ENCODE results near the gene CHST3.

The CHST3 gene

DNA sequence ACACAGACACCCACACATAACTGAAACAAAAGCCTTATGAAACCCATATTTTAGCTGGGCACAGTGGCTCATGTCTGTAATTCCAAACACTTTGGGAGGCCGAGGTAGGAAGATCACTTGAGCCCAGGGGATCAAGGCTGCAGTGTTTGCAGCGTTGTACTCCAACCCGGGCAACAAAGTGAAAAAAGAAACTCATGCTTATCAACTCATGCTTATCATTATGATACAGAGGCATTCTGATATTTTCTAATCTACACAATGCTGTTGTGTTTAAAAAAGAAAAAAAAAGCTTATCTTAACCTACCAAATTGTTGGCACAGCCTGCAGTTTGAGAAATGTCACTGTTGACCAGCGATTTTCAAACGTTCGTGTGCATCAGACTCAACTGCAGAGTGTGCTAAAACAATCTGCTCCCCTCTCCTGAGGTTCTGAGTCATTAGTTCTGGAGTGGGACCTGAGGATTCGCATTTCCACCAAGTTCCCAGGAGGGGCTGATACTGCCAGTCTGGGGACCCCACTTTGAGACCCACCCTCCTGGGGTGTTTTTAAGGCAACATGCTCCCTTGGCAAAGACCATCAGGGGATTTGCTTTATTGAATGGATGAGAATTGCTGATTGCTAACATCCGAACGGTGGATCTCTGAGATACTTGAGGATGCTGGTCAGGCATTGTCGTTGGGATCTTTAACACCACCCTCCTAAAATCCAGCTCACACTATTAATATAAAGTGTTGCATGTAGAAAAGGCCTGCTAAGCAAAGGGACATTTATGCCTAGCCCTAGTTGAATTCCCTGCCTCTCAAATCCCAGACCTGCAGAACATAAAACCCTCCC is 16.2 kb downstream of the CHST3 start:
- Histone ChIP-seq H3K36me3 (no peaks in the 10 kb centered on the region), H3K4me3 (ENCODE audit: low read depth, low read length) (no peak overlapping the region), H3K4me1 (peaks cover 40% of the 10 kb centered on the region), H3K27me3 (no peaks in the 10 kb centered on the region), H3K9me3 (no peaks in the 10 kb centered on the region)
- no peak for DNase-seq
- TF ChIP-seq, protein P1, sequence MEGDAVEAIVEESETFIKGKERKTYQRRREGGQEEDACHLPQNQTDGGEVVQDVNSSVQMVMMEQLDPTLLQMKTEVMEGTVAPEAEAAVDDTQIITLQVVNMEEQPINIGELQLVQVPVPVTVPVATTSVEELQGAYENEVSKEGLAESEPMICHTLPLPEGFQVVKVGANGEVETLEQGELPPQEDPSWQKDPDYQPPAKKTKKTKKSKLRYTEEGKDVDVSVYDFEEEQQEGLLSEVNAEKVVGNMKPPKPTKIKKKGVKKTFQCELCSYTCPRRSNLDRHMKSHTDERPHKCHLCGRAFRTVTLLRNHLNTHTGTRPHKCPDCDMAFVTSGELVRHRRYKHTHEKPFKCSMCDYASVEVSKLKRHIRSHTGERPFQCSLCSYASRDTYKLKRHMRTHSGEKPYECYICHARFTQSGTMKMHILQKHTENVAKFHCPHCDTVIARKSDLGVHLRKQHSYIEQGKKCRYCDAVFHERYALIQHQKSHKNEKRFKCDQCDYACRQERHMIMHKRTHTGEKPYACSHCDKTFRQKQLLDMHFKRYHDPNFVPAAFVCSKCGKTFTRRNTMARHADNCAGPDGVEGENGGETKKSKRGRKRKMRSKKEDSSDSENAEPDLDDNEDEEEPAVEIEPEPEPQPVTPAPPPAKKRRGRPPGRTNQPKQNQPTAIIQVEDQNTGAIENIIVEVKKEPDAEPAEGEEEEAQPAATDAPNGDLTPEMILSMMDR (IDR thresholded peaks at IDR 0.05; ENCODE audit: low read depth, low read length): no peak

DNA sequence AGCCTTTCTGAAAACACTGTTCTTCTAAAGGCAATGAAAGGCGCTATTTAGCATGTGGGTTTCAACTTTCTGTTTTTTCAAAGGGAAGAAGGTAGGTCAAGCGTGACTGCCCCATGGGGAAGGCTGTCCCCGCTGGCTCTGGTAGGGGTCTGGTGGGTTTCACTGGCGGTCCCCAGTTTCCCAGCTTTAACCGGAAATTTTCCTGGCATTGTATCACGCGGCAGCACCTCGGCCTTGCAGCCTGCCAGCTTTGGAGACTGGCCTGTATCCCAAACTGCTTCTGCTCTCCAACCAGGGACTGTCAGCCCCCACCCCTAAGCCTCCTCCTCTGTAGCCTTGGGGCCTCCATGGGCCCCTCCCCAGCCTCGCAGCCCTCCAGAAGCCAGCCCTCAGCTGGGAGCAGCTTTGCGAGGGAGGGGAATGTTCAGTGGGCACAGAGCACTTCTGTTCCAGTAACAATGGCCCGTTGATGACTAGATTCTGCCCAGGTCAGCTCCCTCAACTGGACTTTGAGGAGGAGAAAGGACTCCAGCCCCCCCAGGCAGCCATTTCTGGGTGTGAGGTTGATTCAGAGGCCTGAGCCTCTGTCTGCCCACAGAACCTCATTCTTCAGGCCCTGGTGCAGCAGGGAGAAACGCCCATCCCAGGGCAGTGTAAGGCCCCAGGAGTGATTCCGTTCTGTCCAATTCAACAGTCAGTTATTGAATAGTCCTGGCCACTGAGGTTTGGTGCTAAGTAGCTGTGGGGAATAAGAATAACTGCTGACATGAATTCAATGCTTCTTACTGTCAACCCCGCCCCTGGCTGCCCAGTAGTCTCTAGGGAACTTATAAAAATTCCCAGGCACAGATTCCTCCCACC is 17.1 kb downstream of the CHST3 start:
- Histone ChIP-seq H3K36me3 (no peaks in the 10 kb centered on the region), H3K4me3 (ENCODE audit: low read depth, low read length) (no peak overlapping the region), H3K9me3 (no peaks in the 10 kb centered on the region), H3K27me3 (no peaks in the 10 kb centered on the region), H3K4me1 (peaks cover 36% of the 10 kb centered on the region)
- TF ChIP-seq, protein P1 (IDR thresholded peaks at IDR 0.05; ENCODE audit: low read depth, low read length): no peak
- no peak for DNase-seq

DNA sequence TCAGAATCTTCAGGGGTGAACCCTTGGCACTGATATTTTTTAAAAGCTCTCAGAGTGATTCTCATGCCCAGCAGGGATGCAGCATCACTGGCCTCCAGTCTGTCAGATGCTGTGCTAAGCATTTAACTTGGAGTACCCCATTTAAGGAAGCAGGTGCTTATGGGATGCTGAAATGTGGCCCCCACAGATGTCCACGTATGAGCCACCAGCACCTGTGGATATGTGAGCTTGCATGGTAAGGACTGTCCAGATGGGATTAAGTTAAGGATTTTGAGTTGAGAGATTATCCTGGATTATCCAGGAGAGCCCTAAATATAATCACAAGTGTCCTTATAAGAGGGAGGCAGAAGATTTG is 17.7 kb downstream of the CHST3 start:
- no peak for DNase-seq
- TF ChIP-seq, protein P1 (IDR thresholded peaks at IDR 0.05; ENCODE audit: low read depth, low read length): no peak
- no peaks in the 10 kb centered on the region for H3K9me3 ChIP-seq
- no peaks in the 10 kb centered on the region for H3K27me3 ChIP-seq
- no peaks in the 10 kb centered on the region for H3K36me3 ChIP-seq
- peaks cover 32% of the 10 kb centered on the region for H3K4me1 ChIP-seq
- no peak overlapping the region for H3K4me3 ChIP-seq (ENCODE audit: low read depth, low read length)

DNA sequence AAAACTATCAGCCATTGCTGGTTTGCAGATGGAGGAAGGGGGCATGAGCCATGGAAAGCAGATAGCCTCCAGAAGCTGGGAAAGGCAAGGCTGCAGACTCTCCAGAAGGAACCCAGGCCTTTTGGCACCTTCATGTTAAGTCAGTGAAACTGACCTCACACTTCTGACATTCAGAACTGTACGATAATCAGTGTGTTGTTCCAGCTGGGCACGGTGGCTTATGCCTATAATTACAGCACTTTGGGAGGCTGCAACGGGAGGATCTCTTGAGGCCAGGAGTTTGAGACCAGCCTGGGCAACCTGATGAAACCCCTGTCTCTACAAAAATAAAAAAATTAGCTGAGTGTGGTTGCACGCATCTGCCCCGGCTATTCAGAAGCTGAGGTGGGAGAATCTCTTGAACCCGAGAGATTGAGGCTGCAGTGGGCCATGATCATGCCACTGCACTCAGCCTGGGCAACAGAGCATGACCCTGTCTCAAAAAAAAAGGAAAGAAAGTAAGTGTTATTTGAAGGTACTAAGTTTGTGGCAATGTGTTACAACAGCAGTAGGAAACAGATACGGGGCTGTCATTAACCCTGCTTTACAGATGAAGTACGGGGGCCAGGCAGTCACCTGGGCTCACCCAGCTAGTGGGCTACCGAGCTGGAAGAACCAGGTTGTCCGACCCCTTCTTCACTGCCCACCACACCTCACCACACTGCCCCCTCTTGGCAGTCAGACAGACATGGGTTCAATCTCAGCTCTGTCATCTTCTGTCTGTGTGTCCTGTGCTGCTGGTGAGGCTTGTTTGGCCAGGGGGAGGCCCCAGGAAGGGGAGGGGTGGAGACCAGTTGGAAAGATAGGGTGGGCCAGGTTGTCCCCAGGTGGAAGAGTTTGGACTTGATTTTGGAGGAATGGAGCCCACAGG is 18.3 kb downstream of the CHST3 start:
- Histone ChIP-seq H3K4me3 (ENCODE audit: low read depth, low read length) (no peak overlapping the region), H3K36me3 (no peaks in the 10 kb centered on the region), H3K9me3 (no peaks in the 10 kb centered on the region), H3K27me3 (no peaks in the 10 kb centered on the region), H3K4me1 (peaks cover 32% of the 10 kb centered on the region)
- TF ChIP-seq, protein P1 (IDR thresholded peaks at IDR 0.05; ENCODE audit: low read depth, low read length): no peak
- DNase-seq: no peak

DNA sequence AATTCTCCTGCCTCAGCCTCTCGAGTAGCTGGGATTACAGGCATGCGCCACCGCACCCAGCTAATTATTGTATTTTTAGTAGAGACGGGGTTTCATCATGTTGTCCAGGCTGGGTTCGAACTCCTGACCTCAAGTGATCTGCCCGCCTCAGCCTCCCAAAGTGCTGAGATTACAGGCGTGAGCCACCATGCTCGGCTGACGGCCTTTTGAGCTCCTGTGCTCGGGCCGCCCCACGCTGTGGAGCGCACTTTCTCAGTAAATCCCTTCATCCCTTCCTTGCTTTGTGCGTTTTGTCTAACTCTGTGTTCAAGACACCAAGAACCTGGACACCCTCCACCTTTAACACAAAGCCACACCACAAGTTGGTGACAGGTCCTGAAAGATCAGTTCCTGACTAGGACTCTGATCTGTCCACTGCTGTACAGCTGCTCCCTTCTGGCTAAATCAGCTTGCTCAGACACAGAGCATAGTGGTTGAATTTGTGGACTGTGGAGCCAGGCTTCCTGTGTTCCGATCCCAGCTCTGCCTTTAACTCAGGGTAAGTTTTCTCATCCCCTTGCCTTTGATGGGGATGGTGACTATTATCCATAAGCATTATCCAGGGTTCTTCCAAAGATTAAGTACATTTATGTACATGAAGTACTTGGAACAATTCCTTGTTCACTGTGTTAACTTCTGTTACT is 20.1 kb downstream of the CHST3 start:
- peaks cover 2% of the 10 kb centered on the region; the same call in 1 of the 2 replicates for H3K9me3 ChIP-seq
- no peaks in the 10 kb centered on the region for H3K36me3 ChIP-seq
- H3K27me3 ChIP-seq: no peaks in the 10 kb centered on the region
- no peak for DNase-seq
- peaks cover 32% of the 10 kb centered on the region for H3K4me1 ChIP-seq
- H3K4me3 ChIP-seq (ENCODE audit: low read depth, low read length): no peak overlapping the region
- TF ChIP-seq, protein P1 (IDR thresholded peaks at IDR 0.05; ENCODE audit: low read depth, low read length): no peak
